Upper lobe of right lung (tissue), 1 donor: Measurements from ENCODE around the gene GOLM1. TPM values are rescaled to one million over a fixed set of nuclear protein-coding genes. Genes with fewer than 3 reads are reported as not detected.
"Not testable (repeated sequence)": the region's sequence is repeated elsewhere in the genome, so short reads cannot be mapped to it uniquely, and the experiment has no call there.

Experiments used
- ATAC-seq: fragments of 200-7000 bp; cut with Tn5 transposase; one replicate; pipeline ENCODE4 v1.9.1; 2020; ENCODE audit warnings: mild to moderate bottlenecking, moderate library complexity
- DNase-seq: peaks from one replicate; pipeline ENCODE4 v3.0.0-alpha.2; 2020
- H3K27ac ChIP-seq: fragments of 200-600 bp; one replicate; pipeline ENCODE4 v1.8.0; 2022
- H3K27me3 ChIP-seq: fragments of 200-600 bp; one replicate; pipeline ENCODE4 v1.8.0; 2022; ENCODE audit warnings: mild to moderate bottlenecking
- H3K36me3 ChIP-seq: fragments of 200-600 bp; one replicate; pipeline ENCODE4 v1.8.0; 2022
- H3K4me1 ChIP-seq: fragments of 200-600 bp; one replicate; pipeline ENCODE4 v1.8.0; 2022
- H3K4me3 ChIP-seq: fragments of 200-600 bp; one replicate; pipeline ENCODE4 v1.8.0; 2022; ENCODE audit warnings: mild to moderate bottlenecking
- H3K9me3 ChIP-seq: fragments of 200-600 bp; one replicate; pipeline ENCODE4 v1.8.0; 2022
- intact Hi-C: fragments of 100-400 bp; cut with DNase I; formaldehyde crosslinking; loops from one replicate; pipeline ENCODE4 v1.11.0; 2022
- long read RNA-seq: library from polyadenylated mRNA; unstranded; transcript quantifications from one replicate; pipeline ENCODE4 v2.0.0, GENCODE V29; 2021
- total RNA-seq: library from RNA; stranded (reverse); fragmentation: NEBNext Ultra II Directional; extraction: Animal tissue kit (Norgen Biotek cat#: 25700); gene quantifications from one replicate; pipeline ENCODE4 v1.2.1, GENCODE V29; 2021
- TF ChIP-seq, protein P1 (sequence below): fragments of 200-600 bp; IDR thresholded peaks from one replicate; pipeline ENCODE4 v1.8.0; 2022; ENCODE audit warnings: antibody characterized with exemption
- donor health status: DM: no; HTN: yes; CAD: no; lungs with severe emphysema.

GOLM1 gene, protein sequence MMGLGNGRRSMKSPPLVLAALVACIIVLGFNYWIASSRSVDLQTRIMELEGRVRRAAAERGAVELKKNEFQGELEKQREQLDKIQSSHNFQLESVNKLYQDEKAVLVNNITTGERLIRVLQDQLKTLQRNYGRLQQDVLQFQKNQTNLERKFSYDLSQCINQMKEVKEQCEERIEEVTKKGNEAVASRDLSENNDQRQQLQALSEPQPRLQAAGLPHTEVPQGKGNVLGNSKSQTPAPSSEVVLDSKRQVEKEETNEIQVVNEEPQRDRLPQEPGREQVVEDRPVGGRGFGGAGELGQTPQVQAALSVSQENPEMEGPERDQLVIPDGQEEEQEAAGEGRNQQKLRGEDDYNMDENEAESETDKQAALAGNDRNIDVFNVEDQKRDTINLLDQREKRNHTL
- 15.4 TPM for total RNA-seq
- long read RNA-seq, transcript GOLM1-203 (10 exons, 3,046 nt) = major isoform, 46 of 60 reads
- long read RNA-seq, partial matches to known transcripts = 4 of 60 reads
- long read RNA-seq, other reads (novel, unspliced or antisense) = 8 of 60 reads

DNA sequence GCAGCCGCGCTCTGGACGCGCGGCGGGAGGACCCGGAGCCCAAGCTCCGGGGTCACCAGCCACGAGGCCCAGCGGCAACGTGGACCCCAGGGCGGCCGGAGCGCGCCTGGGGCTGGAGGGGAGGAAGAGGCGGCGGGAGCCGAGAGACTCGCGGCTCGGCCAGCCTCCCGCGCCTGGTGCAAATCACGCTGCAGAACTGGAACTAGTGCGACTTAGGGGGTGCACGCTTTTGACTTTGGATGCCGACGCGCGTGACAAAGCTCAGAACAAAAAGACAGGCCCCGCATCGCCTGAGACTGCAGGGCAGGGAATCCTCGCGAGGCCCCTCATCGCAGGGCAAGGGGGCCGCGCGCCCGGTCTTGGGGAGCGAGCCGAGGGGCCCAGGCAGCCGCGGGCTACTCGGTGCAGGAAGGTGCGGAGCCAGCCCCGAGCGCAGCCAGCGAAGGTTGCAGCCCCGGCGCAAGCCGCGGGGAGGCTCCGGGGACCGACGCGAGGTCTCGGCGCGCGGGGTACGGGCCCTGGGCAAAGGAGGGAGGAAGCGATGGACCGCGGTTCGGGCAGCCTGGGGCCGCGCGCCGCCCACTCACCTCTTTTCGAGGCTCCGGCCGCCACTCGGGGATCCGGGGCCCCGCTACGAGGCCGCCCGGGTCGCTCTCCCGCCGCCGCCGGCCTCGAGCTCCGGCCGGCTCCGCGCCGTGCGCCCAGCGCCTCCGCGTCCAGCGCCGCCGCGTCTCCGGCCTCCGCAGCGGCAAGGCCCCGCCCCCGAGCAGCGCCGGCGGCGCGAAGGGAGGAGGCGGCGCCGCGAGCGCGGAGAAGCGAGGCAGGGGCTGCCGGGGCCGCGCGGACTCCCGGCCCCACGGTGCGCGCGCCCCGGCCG lies at the start of gene GOLM1:
TSS of gene GOLM1 (minus strand) at position 735 of the 877 bp plus-strand sequence. CDS start 20,238 bp downstream, outside the sequence.
- intact Hi-C loops = no loop called here
- DNase-seq = peak; percentile 80
- peak; percentile 93 for ATAC-seq
- TF ChIP-seq, protein P1, sequence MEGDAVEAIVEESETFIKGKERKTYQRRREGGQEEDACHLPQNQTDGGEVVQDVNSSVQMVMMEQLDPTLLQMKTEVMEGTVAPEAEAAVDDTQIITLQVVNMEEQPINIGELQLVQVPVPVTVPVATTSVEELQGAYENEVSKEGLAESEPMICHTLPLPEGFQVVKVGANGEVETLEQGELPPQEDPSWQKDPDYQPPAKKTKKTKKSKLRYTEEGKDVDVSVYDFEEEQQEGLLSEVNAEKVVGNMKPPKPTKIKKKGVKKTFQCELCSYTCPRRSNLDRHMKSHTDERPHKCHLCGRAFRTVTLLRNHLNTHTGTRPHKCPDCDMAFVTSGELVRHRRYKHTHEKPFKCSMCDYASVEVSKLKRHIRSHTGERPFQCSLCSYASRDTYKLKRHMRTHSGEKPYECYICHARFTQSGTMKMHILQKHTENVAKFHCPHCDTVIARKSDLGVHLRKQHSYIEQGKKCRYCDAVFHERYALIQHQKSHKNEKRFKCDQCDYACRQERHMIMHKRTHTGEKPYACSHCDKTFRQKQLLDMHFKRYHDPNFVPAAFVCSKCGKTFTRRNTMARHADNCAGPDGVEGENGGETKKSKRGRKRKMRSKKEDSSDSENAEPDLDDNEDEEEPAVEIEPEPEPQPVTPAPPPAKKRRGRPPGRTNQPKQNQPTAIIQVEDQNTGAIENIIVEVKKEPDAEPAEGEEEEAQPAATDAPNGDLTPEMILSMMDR = no peak
- Histone ChIP-seq H3K36me3 (no peaks in the 10 kb centered on the region), H3K4me1 (peaks cover 8% of the 10 kb centered on the region), H3K9me3 (no peaks in the 10 kb centered on the region), H3K4me3 (peak within 1 kb of the TSS; percentile 74), H3K27ac (peak within 1 kb of the TSS; percentile 21), H3K27me3 (no peaks in the 10 kb centered on the region)

DNA sequence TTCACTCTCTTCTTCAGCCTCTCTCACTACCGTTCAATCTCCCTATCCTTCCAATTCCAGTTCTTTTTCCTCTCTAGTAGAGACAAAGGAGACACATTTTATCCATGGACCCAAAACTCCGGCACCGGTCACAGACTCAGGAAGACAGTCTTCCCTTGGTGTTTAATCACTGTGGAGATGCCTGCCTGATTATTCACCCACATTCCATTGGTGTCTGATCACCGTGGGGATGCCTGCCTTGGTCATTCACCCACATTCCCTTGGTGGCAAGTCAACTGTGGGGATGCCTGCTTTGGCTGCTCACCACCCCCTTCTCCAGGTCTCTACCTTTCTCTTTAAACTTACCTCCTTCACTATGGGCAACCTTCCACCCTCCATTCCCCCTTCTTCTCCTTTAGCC lies 47.3 kb upstream of the GOLM1 start:
- H3K4me1 ChIP-seq, H3K27ac ChIP-seq, H3K27me3 ChIP-seq, DNase-seq, ATAC-seq, H3K4me3 ChIP-seq, H3K9me3 ChIP-seq, intact Hi-C loops, H3K36me3 ChIP-seq: not testable (repeated sequence)

DNA sequence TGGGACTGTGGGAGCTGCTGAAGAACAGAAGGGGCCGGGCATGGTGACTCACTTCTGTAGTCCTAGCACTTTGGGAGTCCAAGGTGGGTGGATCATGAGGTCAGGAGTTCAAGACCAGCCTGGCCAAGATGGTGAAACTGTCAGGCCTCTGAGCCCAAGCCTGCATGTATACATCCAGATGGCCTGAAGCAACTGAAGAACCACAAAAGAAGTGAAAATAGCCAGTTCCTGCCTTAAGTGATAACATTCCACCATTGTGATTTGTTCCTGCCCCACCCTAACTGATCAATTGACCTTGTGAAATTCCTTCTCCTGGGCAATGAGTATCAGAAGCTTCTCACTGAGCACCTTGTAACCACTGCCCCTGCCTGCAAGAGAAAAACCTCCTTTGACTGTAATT lies 46.6 kb upstream of the GOLM1 start:
- H3K9me3 ChIP-seq, H3K4me1 ChIP-seq, H3K27me3 ChIP-seq, intact Hi-C loops, DNase-seq, ATAC-seq, H3K4me3 ChIP-seq, H3K36me3 ChIP-seq, H3K27ac ChIP-seq: not testable (repeated sequence)

DNA sequence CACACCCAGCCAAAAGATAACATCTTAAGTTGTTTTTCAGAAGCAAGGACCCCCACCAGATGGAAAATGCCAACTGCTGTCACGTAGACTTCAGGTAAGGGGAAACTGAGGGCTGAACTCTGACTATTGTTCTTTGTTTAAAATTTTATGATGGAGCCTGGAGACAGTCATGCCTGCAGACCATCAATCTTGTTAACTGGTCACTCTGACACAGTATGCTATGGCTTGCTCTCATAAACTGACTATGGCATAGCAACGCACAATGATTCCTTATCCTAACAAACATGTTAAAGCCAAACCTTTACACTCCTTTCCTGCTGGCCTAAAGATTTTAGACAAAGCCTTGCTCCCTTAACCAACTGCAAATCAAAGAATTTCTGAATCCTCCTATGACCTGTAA lies 43.6 kb upstream of the GOLM1 start:
- no peak overlapping the region for H3K4me3 ChIP-seq

DNA sequence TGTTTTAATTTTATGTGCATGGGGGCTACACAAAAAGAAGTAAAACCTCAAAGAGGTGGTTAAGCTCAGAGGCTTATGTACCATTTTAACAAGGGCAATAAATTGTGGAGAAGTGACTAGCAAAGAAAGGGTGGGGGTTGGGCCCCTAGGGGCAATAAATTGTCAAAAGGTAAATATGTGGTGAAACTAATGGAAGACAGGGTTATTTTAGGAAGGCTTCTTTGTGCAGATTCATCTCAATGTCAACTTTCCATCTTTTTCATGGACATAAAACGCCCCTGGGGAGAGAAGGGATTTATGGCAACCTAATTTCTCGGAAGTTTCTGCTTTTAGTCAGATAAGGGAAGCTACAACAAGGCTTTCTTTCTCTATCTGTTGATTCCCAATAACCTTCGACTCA lies 42.5 kb upstream of the GOLM1 start:
- intact Hi-C loops = no loop called here
- Histone ChIP-seq H3K9me3 (no peaks in the 10 kb centered on the region), H3K4me1 (no peaks in the 10 kb centered on the region), H3K36me3 (no peaks in the 10 kb centered on the region), H3K4me3 (no peak overlapping the region), H3K27me3 (no peaks in the 10 kb centered on the region), H3K27ac (no peak overlapping the region)
- DNase-seq (no peak), ATAC-seq (no peak)
- TF ChIP-seq, protein P1 = no peak

More for the DNA sequence above, 43.6 kb upstream of the GOLM1 start:
- DNase-seq (no peak), ATAC-seq (no peak)
- intact Hi-C loops = no loop called here
- Histone ChIP-seq H3K27ac (no peak overlapping the region), H3K36me3 (no peaks in the 10 kb centered on the region), H3K27me3 (no peaks in the 10 kb centered on the region), H3K4me1 (no peaks in the 10 kb centered on the region), H3K9me3 (no peaks in the 10 kb centered on the region)
- TF ChIP-seq, protein P1 = no peak

DNA sequence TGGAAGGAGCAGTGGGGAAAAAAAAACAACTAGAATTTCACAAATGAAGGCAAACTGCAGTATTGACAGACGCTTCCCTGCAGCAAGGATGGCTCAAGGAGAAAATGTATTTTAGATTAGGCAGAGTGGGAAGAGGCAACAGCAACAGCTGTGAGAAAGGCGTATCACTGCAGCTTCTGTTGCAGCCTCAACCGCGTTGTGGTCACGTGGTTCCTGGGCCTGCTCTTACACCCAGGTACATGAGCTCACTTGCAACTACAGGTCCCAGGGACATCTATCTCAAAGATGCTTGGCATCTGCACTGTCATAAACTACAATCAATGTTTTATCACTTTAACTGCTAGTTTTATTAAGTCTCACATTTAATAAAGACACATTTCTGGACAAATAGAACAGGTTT lies 36.0 kb upstream of the GOLM1 start:
- Histone ChIP-seq H3K9me3 (no peaks in the 10 kb centered on the region), H3K36me3 (no peaks in the 10 kb centered on the region), H3K27me3 (no peaks in the 10 kb centered on the region), H3K27ac (no peak overlapping the region), H3K4me3 (no peak overlapping the region), H3K4me1 (no peaks in the 10 kb centered on the region)
- intact Hi-C loops = no loop called here
- TF ChIP-seq, protein P1 = no peak
- ATAC-seq (no peak), DNase-seq (no peak)
